NCI-H460 (cell line): Measurements from ENCODE around the gene STAT2. TPM values are rescaled to one million over a fixed set of nuclear protein-coding genes. Genes with fewer than 3 reads are reported as not detected.
"Not testable (repeated sequence)": the region's sequence is repeated elsewhere in the genome, so short reads cannot be mapped to it uniquely, and the experiment has no call there.

ENCODE experiments used
- DNase-seq: peaks from one replicate; pipeline ENCODE4 v3.0.0-alpha.2; 2016; ENCODE audit warnings: low read depth; ENCODE audit errors: extremely low read depth
- total RNA-seq: library from RNA; depleted of rRNA; stranded (reverse); fragments of >200 nt; shearing (Covaris generic); gene quantifications from 2 replicates; pipeline ENCODE4 v1.2.3, GENCODE V29; 2014

Gene STAT2
- total RNA-seq, 1 experiment from 2014 or later, result 20.2 TPM

DNA sequence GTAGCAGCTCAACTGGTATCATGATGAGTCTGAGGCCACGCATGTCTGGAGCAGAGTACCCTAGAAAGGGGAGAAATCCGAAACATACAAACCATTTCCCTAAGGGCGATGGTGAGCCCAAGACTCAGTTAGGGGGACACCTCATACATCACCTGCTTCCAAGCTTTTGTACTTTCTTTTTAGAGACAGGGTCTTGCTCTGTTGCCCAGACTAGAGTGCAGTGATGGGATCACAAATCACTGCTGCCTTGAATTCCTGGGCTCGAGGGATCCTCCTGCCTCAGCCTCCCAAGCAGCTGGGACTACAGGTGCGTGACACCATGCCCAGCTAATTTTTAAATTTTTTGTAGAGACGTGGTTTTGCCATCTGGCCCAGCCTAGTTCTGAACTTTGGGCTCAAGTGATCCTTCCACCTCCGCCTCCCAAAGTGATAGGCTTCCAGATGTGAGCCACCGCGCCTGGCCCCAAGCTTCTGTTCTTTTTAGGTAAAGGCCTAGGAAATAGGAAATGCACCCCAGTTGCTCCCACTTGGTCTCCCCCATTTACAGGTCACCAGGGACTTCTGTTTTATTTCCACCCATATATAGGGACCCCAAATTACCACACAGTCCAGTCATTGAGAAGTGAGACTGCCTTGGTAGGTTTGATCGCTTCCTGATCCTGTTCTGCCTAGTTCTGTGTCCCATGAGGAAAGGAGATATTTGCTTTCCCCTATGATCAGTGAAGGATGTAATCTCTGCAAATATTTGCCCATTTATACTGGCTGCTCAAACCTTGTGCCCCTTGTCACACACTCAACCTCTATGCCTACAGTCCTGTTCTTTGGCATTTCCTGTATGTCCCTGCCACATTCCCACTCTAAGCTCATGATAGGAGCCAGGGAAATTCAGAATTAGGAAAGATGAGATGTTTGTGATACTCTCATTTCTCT is 2.5 kb upstream of the STAT2 start, which contains the start of gene APOF:
Gene APOF (minus strand): TSS at position 728 of the 930 bp plus-strand sequence. CDS start 112 bp downstream, at position 616.
- DNase-seq, result no peak

- DNase-seq, result no peak
Observed at GRCh38 chr12:56361487-56362129, 1.7 kb upstream of the STAT2 start.

GRCh38 chr12:56358836-56359532 is 923 bp downstream of the STAT2 start:
- DNase-seq, result no peak

DNA sequence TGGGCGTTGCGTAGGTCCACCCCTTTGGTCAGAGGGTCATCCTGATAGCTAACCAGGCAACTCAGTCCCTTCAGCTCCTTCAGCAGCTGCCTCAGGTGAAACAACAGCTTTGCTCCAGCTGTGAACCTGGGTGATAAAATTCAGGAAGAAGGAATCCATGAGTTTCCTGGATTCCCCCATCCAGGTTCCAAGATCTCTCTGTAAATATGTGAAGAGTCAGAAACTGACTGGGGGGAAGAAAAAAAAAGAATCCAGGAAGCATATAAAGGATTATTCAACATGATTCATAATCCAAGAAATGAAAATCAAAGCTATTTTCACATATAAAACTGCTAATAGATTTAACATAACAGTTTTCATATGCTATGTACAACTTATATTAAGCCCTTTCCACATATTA is 8.6 kb downstream of the STAT2 start:
- DNase-seq, result no peak

DNA sequence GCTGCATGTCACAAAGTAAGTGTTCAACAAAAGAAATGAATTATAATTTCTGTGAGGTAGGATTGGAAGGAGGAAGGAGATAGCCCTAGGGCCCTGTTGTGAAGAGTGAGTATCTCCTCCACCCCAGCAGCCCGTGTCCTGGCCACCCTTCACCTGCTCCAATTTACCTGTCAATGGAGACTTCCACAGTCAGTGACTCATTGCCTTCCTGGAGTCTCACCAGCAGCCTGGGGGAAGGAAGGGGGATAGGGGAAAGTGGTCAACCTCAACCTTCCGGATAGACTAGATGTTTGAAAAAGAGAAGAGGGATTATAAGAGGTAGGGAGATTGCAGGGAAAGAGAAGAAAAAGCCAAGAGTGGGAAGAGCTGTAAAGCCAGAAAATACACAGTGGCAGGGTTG is 9.2 kb downstream of the STAT2 start:
- DNase-seq, result no peak

- DNase-seq, result no peak
Observed at GRCh38 chr12:56348776-56349175, 11.1 kb downstream of the STAT2 start.

DNA sequence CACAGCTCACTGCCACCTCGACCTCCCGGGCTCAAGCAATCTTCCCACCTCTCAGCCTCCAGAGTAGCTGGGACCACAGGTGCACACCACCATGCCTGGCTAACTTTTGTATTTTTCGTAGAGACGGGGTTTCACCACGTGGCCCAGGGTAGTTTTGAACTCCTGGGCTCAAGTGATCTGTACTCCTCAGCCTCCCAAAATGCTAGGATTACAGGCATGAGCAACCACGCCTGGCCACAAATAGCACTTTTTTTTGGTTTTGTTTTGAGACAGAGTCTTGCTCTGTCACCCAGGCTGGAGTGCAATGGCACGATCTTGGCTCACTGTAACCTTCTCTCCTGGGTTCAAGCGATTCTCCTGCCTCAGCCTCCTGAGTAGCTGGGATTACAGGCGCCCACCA is 12.7 kb downstream of the STAT2 start:
- not testable (repeated sequence) for DNase-seq

DNA sequence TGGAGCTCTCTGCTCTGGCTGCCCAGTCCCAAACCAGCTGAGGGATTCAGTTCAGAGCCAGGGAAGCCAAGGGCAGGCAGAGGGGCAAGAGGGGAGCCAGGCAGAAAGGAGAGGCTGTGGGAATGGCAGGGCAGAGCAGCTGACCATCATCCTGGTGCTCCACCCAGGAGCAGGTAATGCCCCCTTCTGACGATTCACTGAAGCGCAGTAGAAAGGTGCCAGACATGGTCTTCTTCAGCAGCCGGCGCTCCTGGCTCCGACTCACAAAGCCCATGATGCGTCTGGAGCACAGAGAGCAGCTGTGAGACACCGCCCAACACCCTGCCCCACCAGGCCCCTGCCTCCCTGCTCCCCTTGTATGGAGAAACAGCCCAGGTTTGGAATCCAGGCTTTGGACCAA is 13.2 kb downstream of the STAT2 start:
- DNase-seq, result no peak

- not testable (repeated sequence) for DNase-seq
Observed at GRCh38 chr12:56342290-56342689, 17.6 kb downstream of the STAT2 start.

DNA sequence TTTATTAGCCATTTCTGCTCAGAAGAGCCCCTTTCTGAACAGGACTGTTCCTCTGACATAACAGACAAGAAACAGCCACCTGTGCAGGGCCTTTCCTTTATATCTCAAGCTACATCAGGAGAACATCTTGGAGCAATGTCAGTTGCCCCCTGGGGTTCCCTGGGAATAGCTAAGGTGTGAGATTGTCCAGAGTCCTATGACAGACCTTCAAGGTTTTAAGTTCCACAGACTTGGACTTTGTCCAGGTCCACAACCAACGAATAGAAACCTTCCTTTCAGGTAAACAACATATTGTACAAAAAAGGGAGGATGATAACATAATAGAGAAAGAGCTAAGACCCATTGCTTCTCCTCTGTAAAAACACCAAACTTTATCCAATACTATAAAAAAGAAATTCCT is 18.3 kb downstream of the STAT2 start:
- no peak for DNase-seq

- no peak for DNase-seq
Observed at GRCh38 chr12:56339158-56339422, 20.8 kb downstream of the STAT2 start.

GRCh38 chr12:56338308-56339157 is 21.4 kb downstream of the STAT2 start, which contains the start of gene IL23A:
TSS of gene IL23A (plus strand) at chr12:56338884. CDS start at chr12:56339045, 161 bp downstream.
- no peak for DNase-seq

GRCh38 chr12:56337753-56338251 is 22.1 kb downstream of the STAT2 start:
- no peak for DNase-seq

DNA sequence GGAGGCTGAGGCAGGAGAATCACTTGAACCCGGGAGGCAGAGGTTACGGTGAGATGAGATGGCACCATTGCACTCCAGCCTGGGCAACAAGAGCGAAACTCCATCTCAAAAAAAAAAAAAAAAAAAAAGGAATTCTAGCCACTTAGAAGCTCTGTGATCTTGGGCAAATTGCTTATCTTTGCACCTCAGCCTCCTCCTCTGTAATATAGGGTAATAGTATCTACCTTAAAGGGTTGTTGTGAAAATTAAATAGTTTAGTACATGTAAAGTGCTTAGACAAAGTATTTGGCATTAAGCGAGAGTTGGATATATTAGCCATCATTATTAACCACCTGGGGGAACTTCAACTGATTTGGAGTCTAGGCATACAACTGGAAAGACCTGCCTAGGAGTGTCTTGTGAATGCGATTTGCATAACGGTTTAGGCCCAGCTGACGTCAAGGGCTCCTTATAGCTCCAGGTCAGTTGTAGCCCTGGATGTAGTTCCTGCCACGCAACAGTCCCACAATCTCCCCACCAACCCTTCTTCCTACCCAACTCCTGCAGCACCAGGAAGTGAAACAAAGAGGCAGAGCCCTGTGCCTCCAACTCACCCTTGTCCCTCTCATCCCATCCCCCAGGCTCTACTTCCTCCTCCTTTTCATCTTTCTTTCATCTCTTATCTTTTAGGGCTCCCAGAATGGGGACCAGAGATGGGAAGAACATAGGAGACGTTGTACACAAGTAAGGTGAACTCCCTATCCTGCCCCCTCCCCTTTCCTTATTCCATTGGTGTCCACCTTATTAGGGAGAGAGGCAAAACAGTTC is 23.3 kb downstream of the STAT2 start:
- DNase-seq, result no peak

- DNase-seq, result not testable (repeated sequence)
Observed at GRCh38 chr12:56335527-56335926, 24.4 kb downstream of the STAT2 start.

DNA sequence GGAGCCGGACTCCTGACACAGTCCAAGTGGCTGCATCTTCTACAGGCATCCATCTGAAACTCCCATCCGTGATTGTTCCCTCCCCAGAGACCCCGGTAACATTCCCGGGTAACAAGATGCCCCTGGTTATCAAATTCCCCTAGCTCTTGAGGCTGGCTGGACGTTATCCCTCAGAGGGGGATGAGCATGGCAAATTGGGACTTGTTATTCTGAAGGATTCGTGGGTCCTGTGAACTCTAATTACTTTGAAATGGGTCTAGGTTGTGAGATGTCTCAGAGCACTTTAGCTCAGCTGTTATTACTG is 25.5 kb downstream of the STAT2 start:
- no peak for DNase-seq

GRCh38 chr12:56333679-56334489 is 26.0 kb downstream of the STAT2 start, which contains the start of gene PAN2:
TSS of gene PAN2 (minus strand) at chr12:56334000. CDS start at chr12:56333094, 906 bp downstream.
- peak; percentile 97 for DNase-seq

DNA sequence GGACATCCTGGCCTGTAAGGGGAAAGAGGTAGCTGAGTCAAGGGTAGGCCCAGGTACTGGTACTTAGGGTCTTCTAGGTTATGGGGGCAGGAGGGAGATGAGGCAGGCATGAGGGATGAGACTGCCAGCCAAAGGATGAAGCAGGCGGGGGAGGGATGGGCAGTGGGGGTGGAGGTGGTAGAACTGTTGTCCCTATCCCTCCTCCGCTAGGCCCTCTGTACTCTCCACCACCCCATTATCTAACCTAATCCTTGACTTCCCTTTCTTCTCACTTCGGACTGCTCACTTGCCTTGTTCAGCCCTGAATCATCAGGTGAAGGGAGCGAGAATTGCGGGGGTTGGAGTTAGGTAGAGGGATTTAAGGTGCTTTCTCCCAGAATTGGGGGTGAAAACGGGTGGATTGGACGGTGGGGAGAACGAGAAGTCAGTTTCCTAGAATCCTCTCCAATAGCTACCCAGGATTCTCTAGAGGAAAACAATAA is 26.7 kb downstream of the STAT2 start:
- DNase-seq, result no peak
